HG03432 (cell line): ENCODE results near the gene SH3RF1.

Source experiments
- ATAC-seq: cut with Tn5 transposase; IDR thresholded peaks from one replicate; pipeline ENCODE4 v1.9.1; 2021; ENCODE audit warnings: mild to moderate bottlenecking, moderate library complexity; ENCODE audit not compliant: unreplicated experiment

Gene SH3RF1

DNA sequence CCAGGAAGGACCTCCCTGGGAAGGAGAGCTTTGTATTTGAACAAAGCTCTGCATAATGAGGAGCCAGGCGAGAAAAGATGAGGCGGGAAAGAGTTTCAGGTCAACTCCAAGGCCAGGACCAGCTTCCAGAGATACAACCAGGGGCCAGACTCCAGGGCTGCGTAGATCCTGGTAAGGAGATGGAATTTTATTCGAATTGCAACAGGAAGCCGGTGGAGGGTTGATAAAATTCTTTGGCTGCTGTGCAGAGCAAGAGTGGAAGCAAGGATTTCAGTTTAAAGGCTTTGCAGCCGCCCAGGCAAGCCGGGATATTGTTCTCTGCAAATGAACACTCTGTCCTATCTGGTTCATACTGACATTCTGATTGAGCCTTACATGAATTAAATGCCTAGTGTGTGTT, 220.5 kb downstream of the SH3RF1 start:
- ATAC-seq: no peak

DNA sequence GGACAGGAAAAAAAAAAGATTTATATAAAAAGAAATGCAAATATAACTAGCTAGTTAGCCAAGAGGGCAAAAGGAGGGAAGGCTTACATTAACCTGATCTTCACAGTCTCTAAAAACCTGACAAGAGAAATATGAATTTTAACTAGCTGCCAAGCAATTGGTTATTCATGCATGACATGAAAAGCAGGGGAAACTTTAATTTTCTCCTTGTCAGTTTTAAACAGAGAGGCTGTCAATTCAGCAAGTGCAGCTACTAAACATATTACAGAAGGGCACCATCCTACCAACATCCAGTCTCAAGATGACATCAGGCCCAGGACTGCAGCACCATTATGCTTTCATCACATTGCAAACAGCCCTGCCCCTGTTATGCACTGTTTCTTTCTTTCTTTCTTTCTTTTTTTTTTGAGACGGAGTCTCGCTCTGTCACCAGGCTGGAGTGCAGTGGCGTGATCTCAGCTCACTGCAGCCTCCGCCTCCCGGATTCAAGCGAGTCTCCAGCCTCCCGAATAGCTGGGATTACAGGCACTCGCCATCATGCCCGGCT, 221.8 kb downstream of the SH3RF1 start:
- ATAC-seq: no peak

DNA sequence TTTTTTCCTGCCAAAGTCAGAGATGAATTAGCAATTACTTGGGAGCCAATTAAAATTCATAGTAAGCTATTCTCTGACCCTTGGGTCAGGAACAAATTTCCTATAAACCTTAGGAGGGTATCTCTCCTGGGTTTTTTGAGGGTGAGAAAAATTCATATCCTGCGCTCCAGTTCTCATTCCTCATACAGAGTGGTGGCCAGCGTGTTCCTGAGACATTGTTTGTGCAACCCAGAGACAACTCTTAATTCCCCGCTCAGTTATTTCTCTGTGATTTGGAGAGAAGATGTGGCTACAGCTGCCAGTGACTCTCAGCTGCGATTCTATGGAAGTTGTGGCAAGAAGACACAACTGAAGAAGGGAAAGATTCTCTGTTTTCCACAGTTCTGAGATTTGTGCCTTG, 222.8 kb downstream of the SH3RF1 start:
- ATAC-seq: no peak

DNA sequence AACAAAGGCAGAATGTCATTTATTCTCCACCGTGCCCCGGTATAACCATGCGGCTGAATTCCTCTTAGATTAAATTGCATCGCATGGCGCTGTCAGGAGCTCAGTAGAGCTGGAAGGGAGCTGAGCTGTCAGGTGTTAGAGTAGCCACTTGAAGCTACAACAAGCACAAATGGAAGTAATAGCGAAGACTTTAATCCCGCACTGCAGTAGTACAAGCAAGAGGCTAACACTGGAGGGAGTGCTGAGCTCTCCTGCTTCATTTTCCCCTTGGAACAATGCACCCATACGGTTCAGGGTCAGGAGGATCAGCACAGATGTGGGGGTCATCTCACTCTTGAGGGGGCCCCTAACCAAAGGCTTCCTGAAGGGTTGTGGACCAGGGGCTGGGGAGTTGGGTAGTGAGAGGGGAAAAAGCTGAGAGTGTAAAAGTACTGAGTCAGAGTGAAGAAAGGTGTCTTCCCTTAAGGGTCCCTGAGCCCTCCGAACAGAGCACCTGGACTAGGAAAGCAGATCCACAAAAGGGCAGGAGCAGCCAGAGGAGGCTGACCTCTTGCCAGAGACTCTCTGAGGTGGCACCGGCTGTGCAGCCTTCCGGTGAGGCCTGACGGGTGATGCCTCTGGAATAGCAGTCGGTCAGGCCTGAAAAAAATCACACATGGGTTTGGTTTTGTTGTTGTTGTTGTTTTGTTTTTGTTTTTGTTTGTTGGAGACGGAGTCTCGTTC, 224.7 kb downstream of the SH3RF1 start:
- no peak for ATAC-seq

DNA sequence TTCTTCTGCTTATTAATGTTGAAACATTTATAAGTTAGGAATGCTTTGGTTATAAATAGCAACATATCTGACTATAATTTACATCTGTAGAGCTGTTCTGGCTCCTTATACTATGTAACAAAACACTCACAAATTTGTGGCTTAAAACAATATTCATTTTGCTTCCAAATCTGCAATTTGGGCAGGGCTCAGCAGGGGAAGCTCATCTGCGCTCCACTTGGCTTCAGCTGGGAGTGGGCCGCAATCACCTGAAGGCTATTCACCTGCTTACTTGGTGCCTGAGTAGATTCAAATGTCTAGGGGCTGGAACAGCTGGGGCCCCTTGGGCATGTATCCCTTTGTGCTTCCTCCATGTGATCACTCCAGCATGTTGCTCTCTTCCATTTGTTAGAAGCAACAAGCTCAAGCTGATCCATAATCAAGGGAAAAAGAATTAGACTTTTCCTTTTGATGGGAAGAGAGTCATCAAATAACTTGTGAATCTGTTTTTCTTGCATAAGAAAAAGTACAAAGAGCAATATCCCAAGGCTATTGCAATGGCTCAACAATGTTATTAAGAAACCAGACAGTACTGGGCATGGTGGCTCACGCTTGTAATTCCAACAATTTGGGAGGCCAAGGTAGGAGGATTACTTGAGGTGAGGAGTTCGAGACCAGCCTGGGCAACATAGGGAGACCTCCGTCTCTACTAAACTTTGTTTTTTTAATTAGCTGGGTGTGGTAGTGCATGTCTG, 225.9 kb downstream of the SH3RF1 start:
- no peak for ATAC-seq
